DLD1 (cell line): ENCODE data around the gene GSAP.

Experiments
- in situ Hi-C: cut with HindIII; loops from 2 replicates; pipeline ENCODE4 v1.10.0; 2017; ENCODE audit warnings: low sequenced_read_pairs

GSAP gene

GRCh38 chr7:77438131-77438530, 22.0 kb upstream of the GSAP start:
- in situ Hi-C loops = no loop called here

GRCh38 chr7:77434570-77435275, 18.6 kb upstream of the GSAP start:
- in situ Hi-C loops = no loop called here

- in situ Hi-C loops = no loop called here
Observed at GRCh38 chr7:77433901-77434300, 17.8 kb upstream of the GSAP start.

DNA sequence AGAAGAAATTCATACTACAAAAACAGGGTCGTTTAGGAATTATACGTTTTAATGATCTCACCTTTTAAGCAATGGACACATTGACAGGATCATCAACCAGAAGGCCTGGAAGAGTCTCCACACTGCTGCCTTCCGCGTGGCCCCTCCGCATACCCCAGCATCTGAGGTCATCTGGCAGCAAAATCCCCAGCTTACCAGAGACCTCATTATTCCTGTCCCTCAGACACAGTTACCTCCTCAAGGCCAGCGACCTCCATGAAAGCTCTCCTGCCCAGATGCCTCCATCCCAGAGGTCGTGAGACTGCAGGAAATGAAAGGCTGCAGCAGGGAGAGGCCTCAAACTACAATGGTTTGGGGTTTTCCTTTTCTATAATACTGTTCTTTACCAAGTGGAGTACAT, 14.8 kb upstream of the GSAP start:
- in situ Hi-C loops = no loop called here

DNA sequence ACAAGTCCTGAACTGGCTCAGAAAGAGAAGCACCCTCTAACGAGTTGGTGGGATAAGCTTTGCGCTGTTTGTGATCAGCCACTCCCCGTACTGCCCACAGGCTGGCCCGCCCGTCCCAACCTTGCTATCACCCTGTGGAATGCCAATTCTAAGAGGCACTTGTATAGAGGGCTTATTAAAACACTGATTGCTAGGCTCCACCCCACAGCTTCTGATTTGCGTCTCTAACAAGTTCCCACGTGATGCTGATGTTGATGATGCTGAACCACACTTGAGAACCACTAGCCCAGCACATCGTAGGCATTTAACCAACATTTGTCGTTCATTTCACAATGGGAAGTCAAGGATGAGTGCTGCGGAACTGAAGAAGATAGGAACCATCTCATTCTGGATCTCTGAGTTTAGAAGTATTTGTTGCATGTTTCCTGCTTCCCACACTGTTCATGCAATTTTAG, 12.7 kb upstream of the GSAP start:
- in situ Hi-C loops = no loop called here

DNA sequence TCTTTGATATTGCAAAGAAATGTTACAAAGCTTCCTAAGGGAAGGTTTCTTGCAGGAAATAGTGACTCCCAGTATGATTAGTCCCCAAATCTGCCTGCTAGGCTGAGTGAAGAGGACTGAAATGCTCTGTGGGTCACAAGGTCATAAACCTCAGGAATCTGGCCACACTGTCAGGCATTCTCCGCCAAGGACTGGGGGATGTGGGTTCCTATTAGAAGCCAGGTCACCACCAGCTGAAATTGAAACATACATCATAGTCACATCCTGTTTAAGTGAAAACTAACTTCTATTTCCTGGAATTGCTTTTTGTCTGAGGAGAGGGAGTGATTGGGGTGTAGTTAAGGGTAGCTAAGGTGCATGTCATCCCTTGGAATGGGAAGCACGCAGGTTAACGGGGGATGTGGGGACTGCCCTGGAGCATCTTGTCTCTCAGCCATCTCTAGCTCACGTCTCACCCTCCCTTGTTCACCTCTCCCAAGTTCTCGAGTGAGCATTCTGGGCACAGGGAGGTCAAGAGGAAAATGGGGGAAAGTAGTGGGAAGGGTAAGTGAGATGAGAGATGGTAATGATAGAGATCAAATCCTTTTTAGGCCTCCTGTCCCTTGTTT, 12.0 kb upstream of the GSAP start:
- in situ Hi-C loops = no loop called here

DNA sequence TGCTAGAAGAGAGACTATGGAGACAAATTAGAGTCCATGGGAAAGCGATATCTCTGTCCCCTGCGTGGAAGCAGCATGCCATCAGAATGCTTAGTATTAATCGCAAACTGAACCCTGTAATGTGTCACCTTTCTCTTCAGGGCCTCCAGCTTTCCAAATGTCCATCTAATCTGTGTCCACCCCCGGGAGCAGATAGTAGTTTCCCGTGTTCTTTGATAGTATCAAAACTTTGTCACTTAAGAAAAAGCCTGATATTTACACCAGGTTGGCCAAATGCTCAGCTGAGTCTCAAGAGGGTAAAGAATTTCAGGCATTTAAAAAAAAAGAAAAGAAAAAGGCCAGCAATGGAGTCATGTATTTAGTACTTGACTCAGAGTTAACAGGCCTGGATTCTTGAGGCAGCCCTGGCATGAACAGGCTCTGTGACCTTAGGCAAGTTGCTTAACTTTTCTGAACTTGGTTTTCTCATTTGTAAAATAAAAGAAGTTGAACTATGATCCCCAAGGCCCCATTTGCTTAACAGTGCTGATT, 10.4 kb upstream of the GSAP start:
- in situ Hi-C loops = no loop called here

GRCh38 chr7:77426052-77426404, 9.9 kb upstream of the GSAP start:
- in situ Hi-C loops = no loop called here

- in situ Hi-C loops = no loop called here
Observed at GRCh38 chr7:77425101-77426051, 9.2 kb upstream of the GSAP start.

- in situ Hi-C loops = no loop called here
Observed at GRCh38 chr7:77422500-77422899, 6.4 kb upstream of the GSAP start.

DNA sequence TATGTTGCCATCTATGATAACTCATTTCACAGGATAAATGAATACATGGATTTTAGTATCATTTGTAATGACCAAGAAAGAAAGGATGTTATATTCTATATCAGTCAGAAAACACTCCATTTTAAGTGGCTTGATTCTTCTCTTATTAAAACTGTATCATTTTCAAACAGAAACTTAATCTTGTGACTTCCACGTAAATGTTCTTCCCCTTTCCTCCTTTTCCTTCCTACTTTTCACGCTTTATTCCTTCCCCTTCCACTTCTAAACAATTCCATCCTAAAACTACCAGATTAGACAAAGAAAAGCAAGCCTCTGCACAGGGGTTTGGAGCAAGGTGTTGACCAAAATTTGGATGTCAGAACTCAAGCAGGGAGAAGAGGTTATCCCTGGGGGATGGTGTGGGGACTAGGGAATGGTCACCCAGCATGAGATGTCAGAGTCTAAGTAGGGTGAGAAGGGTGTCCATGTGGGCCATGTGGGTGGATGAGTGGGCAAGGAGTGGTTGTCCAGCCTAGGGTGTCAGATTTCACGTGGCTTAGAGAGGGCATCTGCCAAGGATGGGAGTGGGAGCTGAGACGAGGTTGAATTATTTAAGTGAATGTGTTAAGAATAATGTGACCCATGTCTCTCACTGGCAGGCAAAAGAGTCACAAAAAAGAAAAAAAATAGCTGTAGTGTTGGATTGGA, 5.0 kb upstream of the GSAP start:
- in situ Hi-C loops = no loop called here

- in situ Hi-C loops = no loop called here
Observed at GRCh38 chr7:77420438-77420837, 4.3 kb upstream of the GSAP start.

DNA sequence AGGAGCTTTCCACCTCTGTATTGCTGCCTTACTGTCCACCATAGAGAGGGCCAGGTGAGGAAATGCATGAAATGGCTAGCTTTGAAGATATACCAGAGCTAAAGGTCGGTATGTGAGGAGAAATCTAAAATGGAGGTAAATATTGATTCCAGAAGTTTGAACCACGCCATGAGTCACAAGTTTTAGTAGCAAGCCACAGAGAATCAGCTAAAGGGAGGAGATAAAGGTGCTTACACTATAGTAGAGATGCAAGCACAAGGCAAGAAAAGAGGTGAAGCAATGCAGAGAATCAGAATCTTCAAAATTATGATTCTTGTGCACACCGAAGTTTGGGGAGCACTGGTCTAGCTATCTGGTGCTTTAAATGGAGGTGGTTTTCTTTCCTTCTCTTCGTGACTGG, 3.0 kb upstream of the GSAP start:
- in situ Hi-C loops = no loop called here

- in situ Hi-C loops = no loop called here
Observed at GRCh38 chr7:77417801-77418200, 1.7 kb upstream of the GSAP start.

DNA sequence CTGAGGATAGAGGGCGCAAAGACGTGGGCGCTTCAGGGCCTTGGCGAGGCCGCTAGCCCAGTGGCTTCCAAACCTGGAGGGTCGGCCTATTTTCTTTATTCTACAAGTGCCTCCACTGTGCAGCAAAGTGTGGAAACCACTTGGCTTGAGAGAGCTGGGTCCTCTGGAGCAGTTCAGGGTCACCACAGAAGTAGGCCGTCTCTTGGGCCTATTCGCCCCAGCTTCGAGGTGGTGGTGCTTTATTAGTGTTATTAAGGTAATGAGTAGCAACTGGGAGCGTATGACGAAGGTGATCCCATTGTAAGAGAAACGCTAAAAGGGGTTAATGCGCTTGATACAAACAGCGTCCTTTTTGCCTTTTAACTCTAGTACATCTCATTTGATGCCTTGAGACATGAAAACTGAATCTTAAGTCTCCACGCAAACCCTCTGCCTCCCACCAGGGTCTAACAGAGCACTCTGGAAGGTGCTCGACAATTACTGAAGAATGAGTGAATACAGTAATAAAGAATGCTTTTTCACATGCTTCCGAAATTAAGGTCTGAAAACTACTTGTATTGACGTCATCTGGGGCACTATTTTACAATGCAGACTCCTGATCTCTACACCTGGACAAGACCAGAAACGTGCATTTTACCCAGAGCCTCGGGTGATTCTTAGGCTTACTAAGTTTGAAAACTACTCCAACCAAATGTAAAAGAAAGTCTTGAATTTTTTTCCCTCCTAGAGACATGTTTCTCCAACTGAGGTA, 647 bp upstream of the GSAP start:
- in situ Hi-C loops = no loop called here

DNA sequence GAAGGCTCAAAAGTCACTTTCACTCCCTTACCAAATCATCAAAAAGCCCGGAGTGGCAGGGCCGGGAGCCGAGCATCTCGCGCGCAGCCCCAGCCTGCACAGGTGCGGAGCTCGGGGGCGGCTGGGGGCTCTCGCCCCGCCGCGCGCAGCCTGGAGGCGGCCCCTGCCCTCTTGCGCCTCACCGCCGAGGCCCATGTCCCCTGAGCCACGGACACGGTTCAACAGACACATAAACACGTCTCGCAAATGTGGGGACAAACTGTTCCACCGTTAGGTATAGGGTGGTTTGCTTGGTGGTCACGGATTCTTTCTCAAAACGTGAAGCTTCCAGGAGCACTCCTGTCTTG, 700 bp downstream of the GSAP start:
- in situ Hi-C loops = no loop called here

- in situ Hi-C loops = no loop called here
Observed at GRCh38 chr7:77413861-77414424, 2.2 kb downstream of the GSAP start.

DNA sequence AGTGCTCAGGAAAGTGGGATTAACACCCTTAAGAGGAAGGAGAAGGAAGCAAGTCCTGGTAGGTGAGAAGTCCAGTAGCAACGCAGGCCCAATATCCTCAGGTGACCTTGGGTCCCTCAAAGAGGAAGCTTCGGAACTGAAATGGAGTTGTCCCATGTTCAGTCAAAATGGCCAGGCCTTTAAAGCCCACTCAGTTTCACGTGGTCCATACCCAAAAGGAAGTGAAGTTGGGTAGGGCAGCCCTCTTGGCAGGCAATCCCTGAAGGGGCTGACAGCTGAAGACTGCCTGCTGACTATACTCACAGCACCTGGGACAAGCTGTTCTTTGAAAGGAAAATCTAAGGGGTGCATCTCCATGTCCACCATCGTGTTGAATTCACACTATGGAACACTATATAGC, 3.0 kb downstream of the GSAP start:
- in situ Hi-C loops = no loop called here

- in situ Hi-C loops = no loop called here
Observed at GRCh38 chr7:77409739-77410547, 6.2 kb downstream of the GSAP start.
